Adrenal gland (tissue), 5 donors: ENCODE results near the gene EBNA1BP2.

Source experiments
- CTCF ChIP-seq, 6 experiments: fragments of 450-650 bp in 4 of 6; fragments of 200-600 bp in 2 of 6; sonication (generic) in 1 of 6; IDR thresholded peaks; 1 replicate in 5 of 6; 2 replicates in 1 of 6; pipeline versions ENCODE4 v1.5.1 to v1.8.0; 2016 to 2021; ENCODE audit warnings: antibody characterized with exemption in 6 of 6, mild to moderate bottlenecking in 2 of 6, moderate library complexity in 1 of 6
- POLR2A ChIP-seq, 2 donors: fragments of 450-650 bp; IDR thresholded peaks; one replicate each; pipeline ENCODE4 v1.6.1; 2017; ENCODE audit warnings: antibody characterized with exemption in 2 of 2, mild to moderate bottlenecking in 2 of 2, moderate library complexity in 1 of 2
- donor health status: DM: no; HTN: no; CAD: no.

- TF ChIP-seq CTCF (IDR thresholded peaks at IDR 0.05) (no peak), POLR2A (IDR thresholded peaks at IDR 0.05) (no peak)
Measured at GRCh38 chr1:43123031-43123430, 49.1 kb downstream of the EBNA1BP2 start.
